Measurements from ENCODE around the gene HDGF.

- no peak for TF ChIP-seq CTCF (IDR thresholded peaks at IDR 0.05)
- no peak for TF ChIP-seq POLR2A (IDR thresholded peaks at IDR 0.05)
Observed at GRCh38 chr1:156728599-156729462, 22.6 kb downstream of the HDGF start, which contains the start of gene ISG20L2.

Measured in lower leg skin (tissue), 3 donors.